VCaP (cell line): Measurements from ENCODE around the gene TFCP2L1.
"Not testable (repeated sequence)": the region's sequence is repeated elsewhere in the genome, so short reads cannot be mapped to it uniquely, and the experiment has no call there.

Experiments
- H3K27ac ChIP-seq: fragments of 450-650 bp; 2 replicates; pipeline ENCODE4 v1.5.1; 2017
- CTCF ChIP-seq: fragments of 450-650 bp; conservative IDR thresholded peaks from 2 replicates; pipeline ENCODE4 v1.5.1; 2017; ENCODE audit warnings: mild to moderate bottlenecking, moderate library complexity

TFCP2L1 gene

DNA sequence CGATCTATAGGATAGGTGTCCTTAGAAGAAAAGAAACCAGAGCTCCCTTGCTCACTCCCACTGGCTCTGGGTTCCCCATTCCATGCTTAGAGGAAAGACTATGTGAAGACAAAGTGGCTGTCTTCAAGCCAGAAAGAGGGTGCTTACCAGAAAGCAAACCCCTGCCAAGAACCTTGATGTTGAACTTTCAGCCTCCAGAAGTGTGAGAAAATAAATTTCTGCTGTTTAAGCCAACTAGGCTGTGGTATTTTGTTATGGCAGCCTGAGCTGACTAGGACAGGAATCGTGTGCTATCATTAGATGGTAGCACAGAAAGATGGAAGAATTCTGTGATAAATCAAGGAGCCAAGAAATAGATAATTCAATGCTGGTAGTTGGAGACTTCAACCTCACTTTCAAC is 19.9 kb upstream of the TFCP2L1 start:
- TF ChIP-seq CTCF, result no peak
- H3K27ac ChIP-seq, result no peak overlapping the region

- H3K27ac ChIP-seq, result no peak overlapping the region
- TF ChIP-seq CTCF, result no peak
These were observed 18.7 kb upstream of the TFCP2L1 start for GRCh38 chr2:121303531-121304263.

DNA sequence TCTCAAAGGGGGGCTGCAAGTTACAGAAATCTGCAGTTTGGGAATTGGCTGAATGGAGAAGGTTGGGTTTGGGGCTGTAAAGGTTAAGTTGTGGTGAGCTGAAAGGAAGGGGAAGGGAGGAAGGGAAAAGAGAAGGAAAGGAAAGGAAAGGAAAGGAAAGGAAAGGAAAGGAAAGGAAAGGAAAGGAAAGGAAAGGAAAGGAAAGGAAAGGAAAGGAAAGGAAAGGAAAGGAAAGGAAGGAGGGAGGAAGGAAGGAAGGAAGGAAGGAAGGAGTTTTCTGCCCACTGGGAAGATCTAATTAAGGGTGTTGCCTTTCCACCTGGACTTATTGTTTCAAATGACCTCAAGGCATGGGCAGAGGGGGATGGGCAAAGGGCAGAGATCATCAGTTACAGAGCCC is 16.2 kb upstream of the TFCP2L1 start:
- not testable (repeated sequence) for H3K27ac ChIP-seq

DNA sequence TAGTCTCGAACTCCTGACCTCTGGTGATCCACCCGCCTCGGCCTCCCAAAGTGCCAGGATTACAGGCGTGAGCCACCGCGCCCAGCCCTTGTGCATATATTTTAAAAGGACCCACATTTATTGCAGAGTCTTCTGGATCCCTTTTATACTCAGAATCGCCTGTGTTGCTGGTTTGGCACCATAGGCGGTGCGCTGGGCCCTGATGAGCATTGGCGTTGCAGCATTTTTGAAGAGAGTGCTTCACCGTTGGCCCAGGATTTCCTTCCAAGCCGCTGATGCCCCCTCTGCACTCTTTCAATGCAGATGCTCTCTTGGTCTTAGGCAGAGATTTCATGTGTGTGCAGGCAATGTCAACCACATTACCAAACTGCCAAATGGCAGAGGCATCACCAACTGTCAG is 13.5 kb upstream of the TFCP2L1 start:
- TF ChIP-seq CTCF, result no peak
- H3K27ac ChIP-seq, result no peak overlapping the region

DNA sequence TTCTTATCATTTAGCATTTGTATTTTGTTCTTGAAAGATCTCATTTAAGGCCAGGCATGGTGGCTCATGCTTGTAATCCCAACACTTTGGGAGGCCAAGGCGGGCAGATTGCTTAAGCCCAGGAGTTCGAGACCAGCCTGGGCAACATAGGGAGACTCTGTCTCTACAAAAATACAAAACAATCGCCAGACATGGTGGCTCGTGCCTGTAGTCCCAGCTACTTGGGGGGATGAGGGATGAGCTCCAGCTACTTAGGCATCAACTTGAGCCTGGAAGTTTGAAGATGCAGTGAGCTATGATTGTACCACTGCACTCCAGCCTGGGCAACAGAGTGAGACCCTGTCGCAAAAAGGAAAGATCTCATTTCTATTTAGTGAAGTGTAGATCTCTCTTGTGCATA is 12.9 kb upstream of the TFCP2L1 start:
- H3K27ac ChIP-seq, result not testable (repeated sequence)

DNA sequence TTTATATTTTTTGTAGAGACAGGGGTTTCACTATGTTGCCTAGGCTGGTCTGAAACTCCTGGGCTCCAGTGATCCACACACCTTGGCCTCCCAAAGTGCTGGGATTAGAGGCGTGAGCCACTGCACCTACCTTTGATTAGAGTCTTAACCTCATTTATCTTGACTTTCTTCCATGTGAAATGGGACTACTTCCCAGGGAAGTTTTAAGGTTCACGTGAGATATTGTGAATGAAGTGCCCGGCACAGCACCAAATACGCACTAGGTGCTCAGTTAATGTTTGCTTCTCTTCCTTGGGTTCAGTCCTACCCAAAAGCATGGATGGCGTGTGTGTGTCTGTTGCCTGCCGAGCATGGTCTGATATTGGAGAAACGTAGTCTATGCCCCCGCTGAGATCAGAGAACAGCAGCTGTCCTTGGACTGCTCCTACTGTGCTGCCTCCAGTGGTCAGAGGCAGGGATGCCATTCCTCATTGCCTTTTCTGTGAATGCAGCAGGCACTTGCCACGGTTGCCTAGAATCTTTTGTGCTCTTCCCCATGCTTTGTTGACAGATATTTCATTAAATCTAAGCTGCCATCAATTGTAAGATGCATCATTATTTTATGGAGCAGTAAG is 12.3 kb upstream of the TFCP2L1 start:
- TF ChIP-seq CTCF, result peak; percentile 67
- H3K27ac ChIP-seq, result no peak overlapping the region

DNA sequence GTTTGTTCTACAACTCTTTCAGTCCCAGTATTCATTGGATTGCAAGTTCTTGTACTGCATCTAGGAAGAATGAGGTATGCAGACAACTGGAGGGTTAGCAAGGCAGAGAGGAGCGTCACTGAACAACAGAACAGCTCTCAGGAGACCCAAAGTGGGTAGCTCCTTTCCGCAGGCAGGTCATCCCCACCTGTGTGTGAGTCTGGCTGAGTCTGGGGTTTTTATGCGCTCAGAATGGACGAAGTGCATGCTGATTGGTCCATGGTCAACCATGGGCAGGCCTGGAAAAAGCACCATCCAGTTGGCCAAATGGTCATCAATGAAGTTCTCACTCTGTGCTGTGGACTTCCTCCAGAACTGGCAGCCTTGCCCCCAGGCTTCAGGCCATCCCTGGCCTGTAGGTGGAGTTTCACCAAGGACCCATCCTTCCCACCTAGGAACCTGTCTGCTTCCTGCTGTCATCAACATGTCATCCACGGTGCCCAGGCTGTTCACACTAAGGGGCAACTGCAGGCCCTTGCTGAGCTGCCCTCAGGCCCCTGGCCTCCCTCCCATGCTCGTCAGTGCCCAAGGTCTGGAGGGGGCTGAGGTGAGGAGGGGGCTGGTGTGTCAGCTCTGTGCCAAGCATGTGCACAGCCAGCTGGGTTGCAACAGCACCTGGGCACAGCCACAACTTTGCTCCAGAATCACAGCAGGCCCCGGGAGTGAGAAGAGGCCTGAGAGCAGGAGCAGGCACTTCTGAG is 11.1 kb upstream of the TFCP2L1 start:
- no peak overlapping the region for H3K27ac ChIP-seq
- no peak for TF ChIP-seq CTCF

- no peak overlapping the region for H3K27ac ChIP-seq
- TF ChIP-seq CTCF, result no peak
These were observed 10.2 kb upstream of the TFCP2L1 start for GRCh38 chr2:121294881-121295840.
